ENCODE results near the gene KDM1B.

The KDM1B gene

GRCh38 chr6:18245079-18245478 is 89.9 kb downstream of the KDM1B start:
- TF ChIP-seq CTCF (IDR thresholded peaks at IDR 0.05) = no peak

GRCh38 chr6:18245642-18246041 is 90.4 kb downstream of the KDM1B start:
- TF ChIP-seq CTCF (IDR thresholded peaks at IDR 0.05) = no peak

GRCh38 chr6:18246205-18246604 is 91.0 kb downstream of the KDM1B start:
- no peak for TF ChIP-seq CTCF (IDR thresholded peaks at IDR 0.05)

GRCh38 chr6:18247002-18247401 is 91.8 kb downstream of the KDM1B start:
- no peak for TF ChIP-seq CTCF (IDR thresholded peaks at IDR 0.05)

GRCh38 chr6:18248698-18249097 is 93.5 kb downstream of the KDM1B start:
- no peak for TF ChIP-seq CTCF (IDR thresholded peaks at IDR 0.05)

GRCh38 chr6:18249271-18249670 is 94.0 kb downstream of the KDM1B start:
- TF ChIP-seq CTCF (IDR thresholded peaks at IDR 0.05) = no peak

GRCh38 chr6:18253635-18254034 is 98.4 kb downstream of the KDM1B start:
- no peak for TF ChIP-seq CTCF (IDR thresholded peaks at IDR 0.05)

- no peak for TF ChIP-seq CTCF (IDR thresholded peaks at IDR 0.05)
Measured at GRCh38 chr6:18254793-18255192, 99.6 kb downstream of the KDM1B start.
